SHP77 (cell line): ENCODE measurements around the gene GRK6.

Experiments
- DNase-seq, 2 experiments: peaks; one replicate each; lab custom pipeline; 2025; lab: John Stamatoyannopoulos, UW

Gene GRK6

DNA sequence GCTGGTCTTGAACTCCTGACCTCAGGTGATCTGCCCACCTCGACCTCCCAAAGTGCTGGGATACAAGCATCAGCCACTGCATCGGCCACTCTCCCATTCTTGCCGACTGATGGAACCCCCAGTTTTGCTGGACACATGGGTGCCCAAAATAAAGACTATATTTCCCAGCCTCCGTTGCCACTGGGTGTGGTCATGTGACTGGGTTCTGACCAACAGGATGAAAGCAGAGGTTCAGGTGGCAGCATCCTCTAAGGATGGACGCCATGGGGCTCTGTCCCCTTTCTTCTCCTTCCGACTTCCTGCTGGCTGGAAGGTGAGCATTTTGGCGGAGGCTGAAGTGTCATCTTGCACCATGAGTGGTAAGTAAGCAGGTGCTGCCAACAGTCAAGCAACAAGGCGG lies 60.7 kb downstream of the GRK6 start:
- DNase-seq, result no peak

DNA sequence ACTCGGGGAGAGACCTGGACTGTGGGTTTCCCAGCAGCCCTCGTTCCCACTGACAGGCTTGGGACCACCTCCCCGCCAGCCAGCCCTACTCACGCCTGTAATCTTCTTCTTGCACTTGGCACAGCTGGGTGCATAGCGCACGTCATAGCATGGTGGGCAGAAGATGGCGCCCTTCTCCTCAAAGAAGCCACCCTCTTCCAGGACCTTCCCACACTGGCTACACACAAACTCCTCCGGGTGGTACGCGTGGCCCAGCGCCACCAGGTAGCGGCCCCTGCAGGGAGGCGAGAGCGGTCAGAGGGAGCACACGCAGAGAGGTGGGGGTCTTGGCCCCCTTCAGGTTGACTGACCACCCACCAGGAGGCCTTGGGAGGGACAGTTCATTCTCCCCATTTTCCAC lies 61.5 kb downstream of the GRK6 start:
- DNase-seq, result no peak

DNA sequence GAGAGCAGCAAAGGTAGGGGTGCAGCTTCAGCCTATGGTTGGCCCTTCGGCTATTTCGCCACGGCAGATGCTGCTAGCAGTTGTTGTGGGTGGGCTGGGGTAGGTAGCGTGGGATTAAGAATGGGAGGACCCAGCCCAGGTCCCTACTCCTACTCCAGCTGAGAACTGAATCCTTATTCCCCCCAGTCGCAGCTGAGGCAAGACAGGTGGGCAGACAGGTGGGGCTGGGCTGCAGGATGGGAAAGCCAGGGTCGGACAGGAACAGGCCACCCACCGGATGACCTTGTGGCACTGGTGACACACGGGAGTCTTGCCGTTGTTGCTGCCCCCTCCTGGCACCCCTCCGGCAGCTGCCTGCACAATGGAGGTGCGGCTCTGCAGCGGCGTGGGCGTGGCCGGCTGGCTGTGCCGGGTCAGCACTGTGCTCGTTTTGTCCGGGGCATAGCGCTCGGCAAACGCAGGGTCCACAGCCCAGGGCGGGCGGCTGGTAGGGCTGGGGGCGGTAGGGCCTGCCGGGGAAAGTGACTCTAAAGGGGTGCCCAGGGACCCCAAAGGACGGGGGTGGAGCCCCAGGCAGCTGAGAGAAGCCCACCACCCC lies 62.7 kb downstream of the GRK6 start:
- no peak for DNase-seq

DNA sequence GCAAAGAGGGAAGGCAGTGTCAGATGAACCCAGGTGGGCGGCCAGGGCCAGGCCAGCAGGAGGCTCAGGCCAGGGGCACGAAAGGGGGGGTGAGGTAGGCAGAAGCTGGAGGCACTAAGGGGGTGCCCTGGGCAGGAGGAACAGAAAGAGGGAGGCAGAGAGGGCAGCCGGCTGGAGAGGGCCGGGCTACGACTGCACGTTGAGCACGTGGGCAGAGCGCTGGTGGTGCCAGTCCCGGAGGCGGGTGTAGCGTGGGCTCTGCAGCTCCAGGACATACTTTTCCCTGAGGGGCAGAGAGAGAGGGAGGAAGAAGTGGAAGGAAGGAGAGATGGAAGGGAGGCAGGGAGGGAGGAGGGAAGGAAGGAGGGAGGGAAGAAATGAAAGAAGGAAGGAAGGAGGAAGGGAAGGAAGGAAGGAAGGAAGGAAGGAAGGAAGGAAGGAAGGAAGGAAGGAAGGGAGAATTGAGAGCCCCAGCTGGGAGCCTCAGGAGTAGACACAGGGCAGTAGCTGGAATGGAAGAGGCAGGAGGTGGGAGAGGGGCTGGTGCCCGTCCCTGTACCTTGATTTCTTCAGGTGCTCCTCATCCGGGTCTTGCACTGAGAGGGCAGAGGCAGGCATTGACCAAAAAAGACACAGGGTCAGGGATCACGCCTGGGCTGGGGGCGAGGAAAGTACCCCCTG lies 64.0 kb downstream of the GRK6 start:
- no peak for DNase-seq

DNA sequence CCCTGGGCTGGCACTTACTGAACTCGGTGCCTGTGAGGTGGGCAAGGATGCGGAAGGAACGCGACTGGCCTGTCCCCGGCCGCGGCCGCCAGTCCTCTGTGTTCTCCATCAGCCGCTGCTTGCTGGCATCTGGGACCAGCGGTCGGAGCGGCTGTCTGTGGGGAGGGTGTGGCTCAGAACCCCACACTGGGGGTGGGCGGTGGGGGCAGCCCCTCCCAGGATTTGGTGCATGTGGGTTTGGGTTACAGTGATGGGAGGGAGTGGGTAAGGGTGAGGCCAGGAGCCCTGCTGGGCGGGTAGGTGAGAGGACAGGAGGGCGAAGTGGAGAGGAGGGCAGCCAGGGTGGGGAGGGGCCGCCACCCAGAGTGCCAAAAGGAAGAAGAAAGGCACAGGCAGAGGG lies 64.5 kb downstream of the GRK6 start:
- DNase-seq, result no peak

DNA sequence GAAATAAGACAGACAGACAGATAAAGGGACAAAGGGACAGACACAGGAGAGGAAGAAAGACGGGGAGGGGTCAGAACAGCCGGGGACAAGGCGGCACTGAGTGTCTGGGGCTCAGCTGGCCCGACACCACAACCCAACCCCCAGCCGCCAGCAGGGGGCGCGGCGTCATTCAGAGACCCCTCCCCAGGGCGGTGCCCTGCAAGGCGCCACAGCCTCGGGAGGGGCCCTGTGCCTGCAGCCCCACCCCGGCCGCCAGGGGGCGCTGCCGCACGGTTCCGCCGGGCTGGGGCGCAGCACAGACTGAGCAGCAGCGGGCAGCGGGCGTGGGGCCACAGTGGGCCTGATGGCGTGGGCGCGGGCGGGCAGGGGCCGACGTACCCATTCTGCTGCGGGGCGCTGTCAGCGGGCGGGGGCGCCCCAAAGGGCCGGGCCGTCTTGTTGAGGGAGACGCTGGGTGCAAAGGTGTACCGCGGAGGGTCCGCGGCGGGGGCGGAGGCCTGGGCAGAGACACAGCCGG lies 65.0 kb downstream of the GRK6 start:
- DNase-seq, result peak; percentile 74 to 78

DNA sequence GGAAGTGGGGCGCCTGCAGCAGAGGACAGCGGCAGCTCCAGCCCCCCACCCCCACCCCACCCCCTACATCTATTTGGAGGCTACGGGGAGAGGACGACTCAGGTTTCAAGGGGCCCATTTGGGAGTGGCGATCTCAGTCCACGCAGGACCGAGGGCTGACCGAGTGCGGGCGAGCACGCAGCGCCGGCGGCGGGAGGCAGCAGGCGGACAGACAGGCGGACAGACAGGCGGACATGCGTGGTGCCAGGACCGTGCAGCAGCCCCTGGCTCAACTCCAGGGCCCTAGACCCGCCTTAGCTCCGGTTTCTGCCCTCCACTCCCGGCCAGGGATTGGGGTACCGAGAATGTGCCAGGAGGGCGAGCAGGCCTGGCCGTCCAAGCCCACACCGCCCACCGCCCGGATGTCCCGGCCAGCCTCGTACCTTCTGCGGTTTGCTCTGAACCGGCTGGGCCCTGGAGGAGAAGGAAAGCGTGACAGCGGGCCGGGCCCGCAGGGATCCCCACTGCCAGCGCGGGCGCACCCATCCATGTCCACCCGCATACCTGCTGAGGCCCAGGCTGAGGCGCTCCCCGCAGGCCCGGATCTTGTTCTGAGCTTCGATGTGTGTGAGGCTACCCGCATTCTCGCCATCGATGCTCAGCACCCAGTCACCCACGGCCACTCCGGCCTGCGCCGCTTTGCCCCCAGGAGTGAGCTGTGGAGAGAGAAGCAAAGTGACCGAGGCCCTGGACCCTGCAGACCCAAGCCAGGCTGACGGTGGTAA lies 65.7 kb downstream of the GRK6 start:
- no peak for DNase-seq
